Smooth muscle cell (in vitro differentiated cells): ENCODE data around the gene IL10RB. TPM values are rescaled to one million over a fixed set of nuclear protein-coding genes. Genes with fewer than 3 reads are reported as not detected.

ENCODE experiments used
- DNase-seq: peaks from one replicate; lab custom pipeline; 2025; ENCODE audit not compliant: unreplicated experiment; lab: John Stamatoyannopoulos, UW
- H2AFZ ChIP-seq: fragments of 200-600 bp; sonication (generic); 2 replicates; pipeline ENCODE4 v1.6.0; 2016; ENCODE audit warnings: antibody characterized with exemption, low read depth, mild to moderate bottlenecking
- H3F3A ChIP-seq: fragments of 200-600 bp; sonication (generic); 2 replicates; pipeline ENCODE4 v1.6.0; 2017; ENCODE audit warnings: antibody characterized with exemption, low read depth
- H3K27ac ChIP-seq: fragments of 200-600 bp; sonication (generic); 2 replicates; pipeline ENCODE4 v1.5.1; 2016; ENCODE audit warnings: low read depth, mild to moderate bottlenecking
- H3K27me3 ChIP-seq: fragments of 200-600 bp; sonication (generic); 2 replicates; pipeline ENCODE4 v1.6.1; 2016; ENCODE audit warnings: low read depth, mild to moderate bottlenecking
- H3K36me3 ChIP-seq: fragments of 200-600 bp; sonication (generic); 2 replicates; pipeline ENCODE4 v1.5.1; 2016; ENCODE audit warnings: low read depth
- H3K4me1 ChIP-seq: fragments of 200-600 bp; sonication (generic); 2 replicates; pipeline ENCODE4 v1.5.1; 2016; ENCODE audit warnings: low read depth
- H3K4me2 ChIP-seq: fragments of 200-600 bp; sonication (generic); 2 replicates; pipeline ENCODE4 v1.6.0; 2016; ENCODE audit warnings: mild to moderate bottlenecking
- H3K4me3 ChIP-seq: fragments of 200-600 bp; sonication (generic); 2 replicates; pipeline ENCODE4 v1.5.1; 2016; ENCODE audit warnings: mild to moderate bottlenecking
- H3K79me2 ChIP-seq: fragments of 200-600 bp; sonication (generic); 2 replicates; pipeline ENCODE4 v1.6.0; 2016; ENCODE audit warnings: low read depth, mild to moderate bottlenecking
- H3K9ac ChIP-seq: fragments of 200-600 bp; sonication (generic); 2 replicates; pipeline ENCODE4 v1.6.0; 2016; ENCODE audit warnings: low read depth
- H3K9me3 ChIP-seq: fragments of 200-600 bp; sonication (generic); replicated peaks from 2 replicates; pipeline ENCODE4 v1.5.1; 2016; ENCODE audit warnings: low read depth
- H4K20me1 ChIP-seq: fragments of 200-600 bp; sonication (generic); 2 replicates; pipeline ENCODE4 v1.6.0; 2016; ENCODE audit warnings: low read depth
- WGBS: methylation state at CpG from one replicate; pipeline ENCODE4 v1.1.7; 2016; ENCODE audit warnings: low lambda C conversion rate; 5-methylcytosine and 5-hydroxymethylcytosine counted together
- polyA plus RNA-seq: library from polyadenylated mRNA; unstranded; fragments of >200 nt; fragmentation: Nextera tagmentation; extraction: Ambion mirVana; gene quantifications from 2 replicates; pipeline ENCODE4 v1.2.1, GENCODE V29; 2016
- total RNA-seq: library from RNA; depleted of rRNA; stranded (reverse); fragments of >200 nt; gene quantifications from 2 replicates; pipeline ENCODE4 v1.2.3, GENCODE V29; 2014
- TF ChIP-seq, protein P1 (sequence below): fragments of 200-600 bp; sonication (generic); IDR thresholded peaks from 2 replicates; pipeline ENCODE4 v1.5.1; 2017; ENCODE audit warnings: borderline replicate concordance, mild to moderate bottlenecking, antibody characterized with exemption; ENCODE audit not compliant: insufficient read depth, poor library complexity, severe bottlenecking

IL10RB gene
- total and polyA plus RNA-seq, 2 experiments from 2014 or later, result 34.4 to 40.2 TPM

DNA sequence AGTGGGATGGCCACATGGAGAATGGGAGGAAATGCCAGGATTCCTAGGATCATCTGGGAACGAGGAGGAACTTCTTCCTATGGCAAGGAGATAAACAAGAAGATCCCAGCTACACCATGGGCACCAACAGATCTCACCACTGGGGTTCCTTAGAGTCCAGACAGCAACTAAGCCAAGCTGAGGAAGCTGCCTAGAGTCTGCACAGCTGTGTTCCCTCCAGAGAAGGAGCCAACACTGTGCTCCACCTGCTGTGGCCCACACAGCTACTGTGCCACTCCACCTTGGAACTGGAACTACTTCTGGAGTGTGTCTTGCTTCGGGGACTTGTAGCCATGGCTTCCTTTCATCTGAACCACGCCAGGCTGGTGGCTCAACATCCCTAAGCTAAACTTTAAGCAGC is 64.6 kb downstream of the IL10RB start:
- Histone ChIP-seq H3K27ac (no peak overlapping the region), H3K4me3 (no peak overlapping the region), H4K20me1 (peaks cover 41% of the 10 kb centered on the region), H3K27me3 (no peaks in the 10 kb centered on the region), H3K4me2 (no peak overlapping the region), H3K36me3 (peaks cover 11% of the 10 kb centered on the region), H3F3A (no peaks in the 10 kb centered on the region), H3K9ac (no peak overlapping the region), H2AFZ (no peak overlapping the region), H3K79me2 (peaks cover 89% of the 10 kb centered on the region), H3K4me1 (no peaks in the 10 kb centered on the region), H3K9me3 (no peaks in the 10 kb centered on the region)
- DNase-seq, result no peak
- WGBS, result 100% methylated on average over 3 of the region's 3 CpGs
- TF ChIP-seq, protein P1, sequence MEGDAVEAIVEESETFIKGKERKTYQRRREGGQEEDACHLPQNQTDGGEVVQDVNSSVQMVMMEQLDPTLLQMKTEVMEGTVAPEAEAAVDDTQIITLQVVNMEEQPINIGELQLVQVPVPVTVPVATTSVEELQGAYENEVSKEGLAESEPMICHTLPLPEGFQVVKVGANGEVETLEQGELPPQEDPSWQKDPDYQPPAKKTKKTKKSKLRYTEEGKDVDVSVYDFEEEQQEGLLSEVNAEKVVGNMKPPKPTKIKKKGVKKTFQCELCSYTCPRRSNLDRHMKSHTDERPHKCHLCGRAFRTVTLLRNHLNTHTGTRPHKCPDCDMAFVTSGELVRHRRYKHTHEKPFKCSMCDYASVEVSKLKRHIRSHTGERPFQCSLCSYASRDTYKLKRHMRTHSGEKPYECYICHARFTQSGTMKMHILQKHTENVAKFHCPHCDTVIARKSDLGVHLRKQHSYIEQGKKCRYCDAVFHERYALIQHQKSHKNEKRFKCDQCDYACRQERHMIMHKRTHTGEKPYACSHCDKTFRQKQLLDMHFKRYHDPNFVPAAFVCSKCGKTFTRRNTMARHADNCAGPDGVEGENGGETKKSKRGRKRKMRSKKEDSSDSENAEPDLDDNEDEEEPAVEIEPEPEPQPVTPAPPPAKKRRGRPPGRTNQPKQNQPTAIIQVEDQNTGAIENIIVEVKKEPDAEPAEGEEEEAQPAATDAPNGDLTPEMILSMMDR, result no peak

DNA sequence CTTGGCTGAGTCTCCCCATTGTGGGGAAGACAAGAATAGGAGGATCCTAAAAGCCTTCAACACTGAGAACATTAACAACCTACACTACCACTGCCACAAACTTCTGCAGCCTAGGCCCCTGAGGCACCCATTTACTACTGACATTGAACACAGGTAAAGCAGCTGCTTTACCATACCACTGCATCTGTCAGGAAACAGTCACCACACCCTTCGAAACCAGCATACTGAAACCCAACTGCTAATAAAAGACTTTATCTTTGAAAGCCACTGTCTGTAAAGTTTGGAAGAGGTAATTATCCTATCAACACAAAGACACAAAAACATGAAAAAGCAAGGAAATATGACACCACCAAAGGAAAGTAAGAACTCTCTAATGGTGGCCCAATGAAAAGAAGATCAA is 66.0 kb downstream of the IL10RB start:
- Histone ChIP-seq H4K20me1 (peaks cover 37% of the 10 kb centered on the region), H2AFZ (no peak overlapping the region), H3K9me3 (no peaks in the 10 kb centered on the region), H3K4me3 (no peak overlapping the region), H3F3A (no peaks in the 10 kb centered on the region), H3K4me1 (no peaks in the 10 kb centered on the region), H3K9ac (no peak overlapping the region), H3K27ac (no peak overlapping the region), H3K27me3 (no peaks in the 10 kb centered on the region), H3K4me2 (no peak overlapping the region), H3K79me2 (peaks cover 75% of the 10 kb centered on the region), H3K36me3 (peaks cover 11% of the 10 kb centered on the region)
- no peak for DNase-seq
- 81% methylated on average over 1 of the region's 1 CpG for WGBS
- TF ChIP-seq, protein P1, result no peak

DNA sequence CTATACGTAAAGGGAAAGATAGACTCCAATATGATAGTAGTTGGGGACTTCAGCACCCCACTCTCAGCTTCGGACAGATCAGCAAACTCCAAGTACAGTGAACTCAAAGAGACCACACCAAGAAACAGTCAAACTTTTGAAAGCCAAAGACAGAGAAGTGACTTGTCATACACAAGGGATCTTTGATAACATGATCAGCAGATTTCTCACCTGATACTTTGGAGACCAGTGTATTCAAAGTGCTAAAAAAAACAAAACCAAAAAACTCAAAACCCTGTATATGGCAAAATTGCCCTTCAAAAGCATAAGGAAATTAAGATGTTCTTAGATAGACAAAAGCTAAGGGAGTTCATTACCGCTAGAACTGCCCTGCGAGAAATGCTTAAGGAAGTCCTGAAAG is 68.0 kb downstream of the IL10RB start:
- 69% methylated on average over 4 of the region's 4 CpGs for WGBS
- Histone ChIP-seq H3F3A (no peaks in the 10 kb centered on the region), H3K4me2 (no peak overlapping the region), H3K36me3 (peaks cover 11% of the 10 kb centered on the region), H4K20me1 (peaks cover 37% of the 10 kb centered on the region), H2AFZ (no peak overlapping the region), H3K9me3 (no peaks in the 10 kb centered on the region), H3K27me3 (no peaks in the 10 kb centered on the region), H3K9ac (no peak overlapping the region), H3K27ac (no peak overlapping the region), H3K79me2 (peaks cover 68% of the 10 kb centered on the region), H3K4me3 (no peak overlapping the region), H3K4me1 (no peaks in the 10 kb centered on the region)
- no peak for DNase-seq
- TF ChIP-seq, protein P1, result no peak

DNA sequence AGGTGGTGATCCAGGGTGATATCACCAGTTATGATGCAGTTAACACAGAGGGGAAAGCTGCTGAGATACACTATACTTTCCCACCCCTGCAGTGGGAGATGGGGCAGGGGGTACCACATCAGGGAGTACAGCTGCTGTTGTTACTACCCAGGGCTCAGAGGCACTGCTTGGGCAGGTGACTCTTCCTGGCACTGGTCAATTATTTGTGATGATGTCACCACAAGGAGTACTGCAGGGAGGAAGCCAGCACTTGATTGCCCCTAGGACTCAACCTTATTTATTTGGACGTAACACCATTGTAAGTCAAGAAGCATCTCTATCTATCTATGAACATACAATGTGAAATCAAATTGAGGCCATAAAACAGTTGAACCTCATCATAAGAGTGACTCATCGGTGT is 68.7 kb downstream of the IL10RB start:
- Histone ChIP-seq H3K9ac (no peak overlapping the region), H3K4me3 (no peak overlapping the region), H3K4me1 (no peaks in the 10 kb centered on the region), H3K9me3 (no peaks in the 10 kb centered on the region), H3K36me3 (peaks cover 11% of the 10 kb centered on the region), H3K4me2 (no peak overlapping the region), H3K27me3 (no peaks in the 10 kb centered on the region), H3K79me2 (peaks cover 65% of the 10 kb centered on the region), H3F3A (no peaks in the 10 kb centered on the region), H4K20me1 (peaks cover 37% of the 10 kb centered on the region), H3K27ac (no peak overlapping the region), H2AFZ (no peak overlapping the region)
- WGBS, result 99% methylated on average over 2 of the region's 2 CpGs
- TF ChIP-seq, protein P1, result no peak
- DNase-seq, result no peak
